Right lobe of liver (tissue), 4 donors: ENCODE data around the gene ERC1.

Experiments used
- CTCF ChIP-seq, 4 donors: fragments of 200-600 bp in 3 of 4; fragments of 450-650 bp in 1 of 4; IDR thresholded peaks; one replicate each; pipeline versions ENCODE4 v1.5.1 to v1.8.0; 2016 to 2022; ENCODE audit warnings: antibody characterized with exemption in 4 of 4, mild to moderate bottlenecking in 2 of 4
- POLR2A ChIP-seq: fragments of 450-650 bp; IDR thresholded peaks from one replicate; pipeline ENCODE4 v1.6.1; 2017; ENCODE audit warnings: antibody characterized with exemption, mild to moderate bottlenecking
- donor health status: DM: no; HTN: no; CAD: no.
- donor health status: DM: no; HTN: no; CAD: no.
- donor health status: DM: no; HTN: yes; CAD: no.

- TF ChIP-seq POLR2A (no peak), CTCF (IDR thresholded peaks at IDR 0.05) (no peak)
These were observed 482.4 kb downstream of the ERC1 start for GRCh38 chr12:1473418-1473817.
